Endothelial cell of umbilical vein (primary cell): ENCODE data around the gene SH3RF3. TPM values are rescaled to one million over a fixed set of nuclear protein-coding genes. Genes with fewer than 3 reads are reported as not detected.

Source experiments
- BruUV-seq: library from RNA; stranded (reverse); fragments of 400-500 nt; replicated peaks from 2 replicates; lab custom pipeline; 2021; lab: Mats Ljungman, UMichigan
- CTCF ChIA-PET: fragments of 300-600, 350-600 bp; sonication (Branson Sonifier 250); formaldehyde crosslinking; loops from one replicate; lab custom pipeline; 2021; ENCODE audit warnings: antibody characterized with exemption, inconsistent platforms; lab: Charles Lee
- POLR2A ChIA-PET: fragments of 300-600, 350-600 bp; sonication (Branson Sonifier 250); formaldehyde crosslinking; loops from one replicate; lab custom pipeline; 2021; ENCODE audit warnings: antibody characterized with exemption, inconsistent platforms; lab: Charles Lee
- DNase-seq: peaks from one replicate; pipeline ENCODE4 v3.0.0-alpha.2; 2011; ENCODE audit warnings: low read depth, low spot score
- FAIRE-seq: peaks from 2 replicates; lab custom pipeline; 2011; peaks lifted over from hg19 to GRCh38; lab: Jason Lieb, UNC
- H2AFZ ChIP-seq: 2 replicates; pipeline ENCODE4 v1.6.0; 2012; ENCODE audit warnings: low read depth, low read length, control low read depth, inconsistent platforms
- H3K27ac ChIP-seq: 2 replicates; pipeline ENCODE4 v1.5.1; 2011; ENCODE audit warnings: low read depth, mild to moderate bottlenecking, control low read depth, low read length, moderate library complexity; ENCODE audit not compliant: insufficient read depth
- H3K27me3 ChIP-seq, 2 experiments: 2 replicates each; pipeline versions ENCODE4 v1.6.0 to v1.6.1; 2011; ENCODE audit warnings: low read length in 2 of 2, mixed read lengths in 1 of 2; ENCODE audit not compliant: control insufficient read depth in 2 of 2, insufficient read depth in 2 of 2
- H3K36me3 ChIP-seq, 2 experiments: 2 replicates in 1 of 2; 3 replicates in 1 of 2; pipeline ENCODE4 v1.5.1; 2011; ENCODE audit warnings: low read length in 2 of 2, mild to moderate bottlenecking in 1 of 2, moderate library complexity in 1 of 2; ENCODE audit not compliant: control insufficient read depth in 2 of 2, insufficient read depth in 2 of 2; ENCODE audit errors: extremely low read depth in 1 of 2
- H3K4me1 ChIP-seq: 3 replicates; pipeline ENCODE4 v1.5.1; 2011; ENCODE audit warnings: mild to moderate bottlenecking, low read length; ENCODE audit not compliant: control insufficient read depth, insufficient read depth; ENCODE audit errors: extremely low read depth
- H3K4me2 ChIP-seq: 2 replicates; pipeline ENCODE4 v1.6.1; 2011; ENCODE audit warnings: low read length, control low read depth, mixed read lengths; ENCODE audit not compliant: insufficient read depth
- H3K4me3 ChIP-seq, 3 experiments: fragments of 200-600 bp in 1 of 3; sonication (generic), shearing (Covaris generic) in 1 of 3; replicated peaks in 1 of 3; 2 replicates each; pipeline ENCODE4 v1.5.1; 2011 to 2016; ENCODE audit warnings: control low read depth in 3 of 3, low read length in 3 of 3, mild to moderate bottlenecking in 2 of 3, inconsistent platforms in 1 of 3, low read depth in 1 of 3, moderate library complexity in 1 of 3; ENCODE audit not compliant: insufficient read depth in 1 of 3
- H3K79me2 ChIP-seq: 2 replicates; pipeline ENCODE4 v1.6.0; 2012; ENCODE audit warnings: low read length, inconsistent platforms; ENCODE audit not compliant: control insufficient read depth, insufficient read depth
- H3K9ac ChIP-seq: replicated peaks from 2 replicates; pipeline ENCODE3; 2011; ENCODE audit warnings: low read length, control low read depth; ENCODE audit not compliant: insufficient read depth; ENCODE audit errors: extremely low read depth
- H3K9me1 ChIP-seq: replicated peaks from 3 replicates; pipeline ENCODE4 v1.6.0; 2011; ENCODE audit warnings: mild to moderate bottlenecking, low read length; ENCODE audit not compliant: control insufficient read depth, insufficient read depth; ENCODE audit errors: extremely low read depth
- H3K9me3 ChIP-seq: replicated peaks from 2 replicates; pipeline ENCODE4 v1.5.1; 2012; ENCODE audit warnings: low read length, inconsistent platforms; ENCODE audit not compliant: control insufficient read depth, insufficient read depth
- H4K20me1 ChIP-seq: replicated peaks from 2 replicates; pipeline ENCODE3; 2011; ENCODE audit warnings: mild to moderate bottlenecking, low read length; ENCODE audit not compliant: control insufficient read depth, insufficient read depth; ENCODE audit errors: extremely low read depth
- CTCF ChIP-seq, 2 donors: IDR thresholded peaks; 1 replicate in 1 of 2; 2 replicates in 1 of 2; pipeline ENCODE4 v1.5.1; 2011; ENCODE audit warnings: low read length in 2 of 2, mild to moderate bottlenecking in 2 of 2, moderate library complexity in 2 of 2, control low read depth in 1 of 2, inconsistent platforms in 1 of 2, low read depth in 1 of 2; ENCODE audit not compliant: insufficient read depth in 1 of 2; ENCODE audit errors: extremely low read depth in 1 of 2
- EZH2 ChIP-seq: IDR thresholded peaks from 2 replicates; pipeline ENCODE4 v1.6.1; 2012; ENCODE audit warnings: borderline replicate concordance, low read depth, mild to moderate bottlenecking, moderate library complexity, low read length, inconsistent platforms; ENCODE audit not compliant: severe bottlenecking
- FOS ChIP-seq: IDR thresholded peaks from 2 replicates; pipeline ENCODE4 v1.6.1; 2011; ENCODE audit warnings: mild to moderate bottlenecking, low read length, moderate library complexity, borderline replicate concordance; ENCODE audit not compliant: insufficient read depth
- GATA2 ChIP-seq: IDR thresholded peaks from 2 replicates; pipeline ENCODE4 v1.7.0; 2011; ENCODE audit warnings: low read depth, mild to moderate bottlenecking, moderate library complexity, mixed read lengths, low read length; ENCODE audit not compliant: insufficient read length, insufficient read depth
- JUN ChIP-seq: IDR thresholded peaks from 2 replicates; pipeline ENCODE4 v1.6.1; 2011; ENCODE audit warnings: borderline replicate concordance, low read depth; ENCODE audit not compliant: insufficient read length, insufficient read depth
- MAX ChIP-seq: IDR thresholded peaks from 2 replicates; pipeline ENCODE4 v1.6.1; 2011; ENCODE audit not compliant: insufficient read depth, insufficient read length
- MYC ChIP-seq: IDR thresholded peaks from one replicate; pipeline ENCODE4 v1.6.1; 2011; ENCODE audit warnings: mild to moderate bottlenecking, low read depth, low read length
- POLR2A ChIP-seq: IDR thresholded peaks from 2 replicates; pipeline ENCODE4 v1.6.1; 2012; ENCODE audit warnings: low read depth, mild to moderate bottlenecking, control low read depth, low read length
- POLR2AphosphoS5 ChIP-seq: IDR thresholded peaks from 2 replicates; pipeline ENCODE4 v1.6.1; 2012; ENCODE audit warnings: low read depth, mild to moderate bottlenecking, control low read depth, low read length, moderate library complexity; ENCODE audit not compliant: insufficient read depth
- dilution Hi-C: fragments of 300-500 bp; cut with MboI; formaldehyde crosslinking; loops from one replicate; pipeline ENCODE4 v1.15.0; 2019; ENCODE audit warnings: low sequenced_read_pairs; ENCODE audit not compliant: extremely low pct_ligation_motif_present
- intact Hi-C: fragments of 100-400 bp; cut with micrococcal nuclease; formaldehyde crosslinking; loops from one replicate; pipeline ENCODE4 v1.10.0; 2022
- polyA plus RNA-seq, 4 experiments: library from polyadenylated mRNA; depleted of rRNA in 3 of 4; stranded (reverse) in 3 of 4; unstranded in 1 of 4; fragments of >200 nt; gene quantifications; 2 replicates each; pipeline versions ENCODE4 v1.2.1 to v1.2.3, GENCODE V29; 2011 to 2012; ENCODE audit warnings: missing spikeins in 1 of 4
- total RNA-seq: library from RNA; stranded (reverse); gene quantifications from 2 replicates; pipeline ENCODE4 v1.2.3, GENCODE V29; 2021

The SH3RF3 gene
- total and polyA plus RNA-seq, 2 donors (not counting 3 experiments of a cell fraction or from before 2014, with no cell fraction given): 3.8 to 14.7 TPM

GRCh38 chr2:109347626-109348025 lies 218.6 kb downstream of the SH3RF3 start:
- no peak overlapping the region for H3K9ac ChIP-seq
- POLR2A ChIA-PET: no interaction called here
- intact Hi-C loops (loop anchor here (1.0 to 5.0 kb wide), 2 partner anchors 28 to 35 kb away; no protein-coding TSS in a partner anchor), dilution Hi-C loops (no loop called here)
- DNase-seq (no peak), FAIRE-seq (no peak)
- no peak overlapping the region for H3K27ac ChIP-seq
- no peak overlapping the region for H3K4me3 ChIP-seq
- no peak overlapping the region for H3K4me2 ChIP-seq
- H3K9me3 ChIP-seq: no peaks in the 10 kb centered on the region
- H3K36me3 ChIP-seq: no peaks in the 10 kb centered on the region
- CTCF ChIA-PET: no interaction called here
- no peak overlapping the region for H2AFZ ChIP-seq
- H3K27me3 ChIP-seq: no peaks in the 10 kb centered on the region
- TF ChIP-seq JUN: no peak
- TF ChIP-seq EZH2: no peak
- no peak for TF ChIP-seq CTCF (IDR thresholded peaks at IDR 0.05; ENCODE audit: extremely low read depth in 1 of 2, insufficient read depth in 1 of 2, low read depth in 1 of 2, low read length in 2 of 2)
- TF ChIP-seq MYC: no peak
- no peak for TF ChIP-seq POLR2AphosphoS5
- no peak for TF ChIP-seq POLR2A
- TF ChIP-seq GATA2: no peak
- TF ChIP-seq MAX: no peak
- TF ChIP-seq FOS: no peak
- no peaks in the 10 kb centered on the region for H4K20me1 ChIP-seq
- H3K79me2 ChIP-seq: no peaks in the 10 kb centered on the region
- H3K4me1 ChIP-seq: peaks cover 36% of the 10 kb centered on the region
- BruUV-seq: no TSS peak
- H3K9me1 ChIP-seq: no peaks in the 10 kb centered on the region
